Stimulated activated CD4-positive, alpha-beta T cell treated with anti-CD3 and anti-CD28 coated beads, Interleukin-1b, Interleukin-23, amount 100 ng/mL, for 4 hours (primary cell): ENCODE measurements around the gene THG1L.
"Not testable (repeated sequence)": the region's sequence is repeated elsewhere in the genome, so short reads cannot be mapped to it uniquely, and the experiment has no call there.

Source experiments
- DNase-seq, 2 donors: peaks; one replicate each; pipeline ENCODE4 v3.0.0-alpha.2; 2020; ENCODE audit warnings: low read depth in 2 of 2

Gene THG1L

GRCh38 chr5:157727858-157728257 is 3.4 kb upstream of the THG1L start:
- DNase-seq, result not testable (repeated sequence)

DNA sequence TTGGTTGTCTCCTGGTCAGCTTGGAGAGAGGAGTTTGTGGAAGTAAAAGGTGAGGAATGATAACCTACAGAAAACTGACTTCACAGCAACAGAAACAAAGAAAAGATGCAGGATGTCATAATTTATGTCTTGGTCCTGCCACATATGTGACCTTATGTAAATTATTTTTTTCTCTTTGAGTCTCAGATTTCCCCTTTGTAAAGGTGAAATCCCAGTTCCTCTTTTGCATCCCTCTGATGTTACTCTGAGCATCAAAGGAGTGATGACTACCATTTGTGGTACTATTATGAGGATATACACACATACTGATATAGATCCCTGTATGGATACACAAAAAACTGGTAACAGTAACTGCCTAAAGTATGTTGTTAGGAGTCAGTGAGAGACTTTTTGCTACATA is 1.4 kb upstream of the THG1L start:
- DNase-seq, result no peak

- DNase-seq, result no peak
Measured at GRCh38 chr5:157730900-157731271, 334 bp upstream of the THG1L start.

- DNase-seq, result no peak
Measured at GRCh38 chr5:157732130-157732514, 902 bp downstream of the THG1L start.

DNA sequence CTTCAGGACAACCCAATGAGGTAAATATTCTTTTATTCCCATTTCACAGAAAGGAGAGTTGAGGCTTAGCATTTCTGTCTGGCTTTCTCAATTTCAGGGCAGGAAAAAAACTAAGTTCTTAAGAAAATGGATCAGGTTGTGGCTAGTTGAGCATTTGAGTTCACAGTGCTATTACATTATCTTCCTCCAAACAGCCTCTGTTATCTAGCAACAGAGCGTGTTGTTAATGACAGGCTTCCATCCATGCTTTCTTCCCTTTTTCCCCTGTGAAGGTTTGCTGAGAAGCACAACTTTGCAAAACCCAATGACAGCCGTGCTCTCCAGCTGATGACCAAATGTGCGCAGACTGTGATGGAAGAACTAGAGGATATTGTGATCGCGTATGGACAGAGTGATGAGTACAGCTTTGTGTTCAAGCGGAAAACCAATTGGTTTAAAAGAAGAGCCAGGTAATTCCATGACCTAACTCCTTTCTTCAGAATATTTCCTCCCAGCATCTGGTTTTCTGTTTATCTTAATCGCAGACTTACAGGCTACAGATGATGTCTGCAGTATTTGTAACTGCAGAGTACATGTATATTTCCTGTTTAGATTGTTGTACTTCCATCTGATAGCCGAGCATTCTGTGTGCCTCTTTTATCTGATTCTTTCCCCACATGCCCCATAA is 1.5 kb downstream of the THG1L start:
- DNase-seq, result no peak

DNA sequence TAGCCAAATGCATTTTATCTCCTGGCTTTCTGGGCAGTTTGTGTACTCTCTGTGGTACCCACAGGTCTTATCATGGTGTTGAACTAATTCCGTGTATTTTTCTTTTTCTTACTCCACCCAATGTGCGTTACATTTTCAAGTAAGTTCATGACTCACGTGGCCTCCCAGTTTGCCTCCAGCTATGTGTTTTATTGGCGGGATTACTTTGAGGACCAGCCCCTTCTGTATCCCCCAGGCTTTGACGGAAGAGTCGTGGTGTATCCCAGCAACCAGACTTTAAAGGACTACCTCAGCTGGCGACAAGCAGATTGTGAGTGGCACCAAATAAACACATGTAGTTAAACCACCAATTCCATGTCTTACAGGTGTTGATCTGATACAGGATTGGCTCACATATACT is 3.2 kb downstream of the THG1L start:
- DNase-seq, result no peak

- no peak for DNase-seq
Measured at GRCh38 chr5:157735991-157736390, 4.8 kb downstream of the THG1L start.

DNA sequence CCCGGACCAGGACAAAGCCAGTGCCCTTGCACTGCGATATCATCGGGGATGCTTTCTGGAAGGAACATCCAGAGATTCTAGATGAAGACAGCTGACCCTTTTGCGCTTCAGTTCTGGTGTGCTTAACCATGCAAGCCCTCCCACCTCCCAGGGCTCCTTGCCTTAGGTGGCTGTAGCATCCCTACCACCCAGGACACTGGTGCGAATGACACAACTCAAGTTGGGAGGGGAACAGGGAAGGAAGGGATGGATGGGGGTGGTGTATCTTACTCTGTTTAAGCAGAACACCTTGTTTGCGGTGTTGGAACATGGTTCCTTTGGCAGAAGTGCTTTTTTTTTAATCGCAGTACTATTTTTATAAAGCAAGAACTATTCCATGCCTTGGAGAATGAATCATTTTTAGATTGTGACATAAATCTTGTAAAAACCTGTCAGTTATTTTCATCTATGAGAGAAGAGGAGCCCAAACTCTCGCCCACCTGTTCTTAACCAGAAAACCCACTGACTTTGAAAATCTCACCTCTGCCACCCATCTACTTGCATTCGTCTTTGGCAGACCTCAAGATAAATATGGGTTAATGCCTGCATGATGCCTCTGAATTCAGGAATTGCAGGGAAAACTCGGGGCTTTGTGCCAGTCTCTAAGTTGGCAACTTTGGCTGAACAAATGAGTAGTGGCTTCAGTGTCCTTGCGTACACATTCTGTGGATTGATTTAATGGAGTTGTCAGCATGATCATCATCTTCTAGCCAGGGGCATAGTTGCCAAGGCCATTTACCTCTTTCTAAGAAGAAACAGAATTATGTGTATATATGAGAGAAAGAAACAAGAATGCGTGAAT is 8.4 kb downstream of the THG1L start:
- no peak for DNase-seq

- no peak for DNase-seq
Measured at GRCh38 chr5:157740229-157740610, 9.0 kb downstream of the THG1L start.

DNA sequence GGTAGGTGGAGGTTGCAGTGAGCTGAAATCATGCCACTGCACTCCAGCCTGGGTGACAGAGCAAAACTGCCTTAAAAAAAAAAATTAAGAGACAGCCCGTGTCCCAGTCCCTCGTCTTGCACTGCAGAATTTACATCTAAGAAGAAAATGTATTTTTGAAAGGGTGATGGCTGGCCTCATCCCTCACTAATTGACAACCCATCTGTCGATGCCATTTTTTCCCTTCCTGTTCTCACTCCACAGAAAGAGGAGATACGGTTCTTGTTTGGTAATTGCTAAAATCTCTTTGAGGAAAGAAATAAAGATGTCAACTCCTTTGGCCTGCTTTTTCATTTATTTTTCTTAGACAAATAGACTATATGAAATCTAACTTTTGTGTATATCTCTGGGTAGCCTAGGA is 9.9 kb downstream of the THG1L start:
- DNase-seq, result no peak

DNA sequence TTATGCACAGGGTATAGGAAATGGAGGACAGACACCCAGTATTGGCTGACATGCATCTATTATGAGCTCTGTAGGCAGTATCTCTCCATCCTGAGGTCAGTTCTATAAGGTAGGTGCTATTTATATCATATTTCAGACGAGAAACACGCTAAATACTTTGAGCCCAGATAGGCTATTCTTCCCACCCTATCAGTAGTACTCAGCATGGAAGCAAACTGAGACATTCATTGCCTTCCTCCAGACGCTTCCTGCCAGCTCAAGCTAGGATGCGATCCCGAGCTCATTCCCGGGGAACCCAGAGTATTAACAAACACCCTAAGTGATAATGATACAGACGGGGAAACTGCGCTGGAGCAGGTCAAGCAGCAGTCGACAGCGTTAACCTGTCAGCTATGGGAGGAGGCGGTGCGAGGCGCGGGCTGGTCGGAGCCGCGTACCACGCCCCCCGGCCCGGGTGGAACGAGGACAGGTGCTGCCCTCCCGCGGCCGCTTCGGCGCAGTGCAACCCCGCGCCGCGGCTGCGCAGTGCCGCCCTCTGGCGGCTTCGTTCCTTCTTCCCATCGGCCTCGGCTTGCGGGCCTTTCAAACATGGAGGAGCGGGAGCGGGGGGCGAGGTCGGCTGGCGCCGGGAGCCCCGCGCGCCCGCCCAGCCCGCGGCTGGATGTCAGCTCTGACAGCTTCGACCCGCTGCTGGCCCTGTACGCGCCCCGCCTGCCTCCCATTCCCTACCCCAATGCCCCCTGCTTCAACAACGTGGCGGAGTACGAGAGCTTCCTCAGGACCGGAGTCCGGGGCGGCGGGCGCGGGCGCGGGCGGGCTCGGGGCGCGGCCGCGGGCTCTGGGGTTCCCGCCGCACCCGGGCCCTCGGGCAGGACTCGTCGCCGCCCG is 12.2 kb downstream of the THG1L start, which contains the start of gene LSM11:
Gene LSM11 (plus strand): TSS at position 550 of the 888 bp plus-strand sequence. CDS start 39 bp downstream, at position 589.
- peak; percentile 91 to 92 for DNase-seq

DNA sequence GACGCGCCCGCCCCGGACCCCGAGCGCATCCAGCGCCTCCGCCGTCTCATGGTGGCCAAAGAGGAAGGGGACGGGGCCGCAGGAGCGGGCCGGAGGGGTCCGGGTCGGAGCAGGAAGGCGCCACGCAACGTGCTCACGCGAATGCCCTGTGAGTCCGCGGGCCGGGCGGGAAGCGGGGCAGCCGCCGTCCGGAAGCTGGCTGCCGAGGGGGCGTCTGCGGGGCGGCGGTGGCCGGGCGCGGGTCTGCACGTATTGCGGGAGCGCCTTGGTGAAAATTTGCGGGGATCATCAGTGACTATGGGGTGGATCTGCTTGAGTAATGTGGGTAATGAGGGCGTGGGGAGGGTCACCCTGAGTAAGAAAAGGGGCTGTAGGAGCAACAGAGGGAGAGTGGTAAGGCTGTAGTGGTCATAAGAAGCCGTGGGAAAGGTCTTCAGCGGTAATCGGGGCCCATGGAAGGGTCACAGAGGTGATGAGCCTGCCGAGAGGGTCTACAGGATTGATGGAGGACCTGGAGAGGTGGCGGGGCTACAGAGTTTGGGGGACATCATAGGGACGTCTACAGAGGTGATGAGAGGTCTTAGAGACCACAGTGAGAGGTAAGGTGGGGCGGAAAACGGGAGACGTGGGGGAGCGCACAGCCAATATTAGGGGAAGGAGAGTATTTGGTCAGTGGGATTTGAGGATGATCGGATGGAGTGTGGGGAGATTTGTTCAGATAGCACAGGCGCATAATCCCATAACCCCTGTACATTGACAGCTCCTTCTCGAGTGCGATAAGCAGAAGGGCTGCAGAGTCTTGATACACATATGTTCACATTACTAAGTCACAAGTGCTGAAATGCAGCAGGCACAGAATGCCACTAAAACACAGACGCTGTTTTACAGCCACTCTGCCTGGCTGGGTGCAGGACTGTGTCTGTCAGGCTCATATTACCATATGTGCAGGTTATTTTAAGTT is 13.1 kb downstream of the THG1L start:
- no peak for DNase-seq

DNA sequence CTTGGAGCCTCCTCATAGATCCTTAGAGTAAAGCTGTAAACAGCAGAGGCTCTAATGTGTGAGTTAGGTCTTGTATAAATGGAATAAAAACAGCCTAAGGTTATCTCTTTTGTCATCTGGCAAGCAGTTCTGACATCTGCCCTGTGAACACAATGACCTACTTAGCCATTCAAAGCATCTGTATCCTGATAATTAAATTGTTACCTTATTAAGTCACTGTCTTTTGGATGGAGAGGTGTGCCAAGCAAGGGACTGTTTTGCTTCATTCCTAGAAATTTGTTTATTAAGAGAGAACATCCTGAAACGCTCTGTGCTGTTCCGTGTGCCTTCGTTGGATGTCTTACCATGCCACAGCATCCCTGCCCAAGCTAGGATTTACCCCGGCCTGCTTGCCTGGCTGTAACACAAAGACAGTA is 13.8 kb downstream of the THG1L start:
- DNase-seq, result no peak

DNA sequence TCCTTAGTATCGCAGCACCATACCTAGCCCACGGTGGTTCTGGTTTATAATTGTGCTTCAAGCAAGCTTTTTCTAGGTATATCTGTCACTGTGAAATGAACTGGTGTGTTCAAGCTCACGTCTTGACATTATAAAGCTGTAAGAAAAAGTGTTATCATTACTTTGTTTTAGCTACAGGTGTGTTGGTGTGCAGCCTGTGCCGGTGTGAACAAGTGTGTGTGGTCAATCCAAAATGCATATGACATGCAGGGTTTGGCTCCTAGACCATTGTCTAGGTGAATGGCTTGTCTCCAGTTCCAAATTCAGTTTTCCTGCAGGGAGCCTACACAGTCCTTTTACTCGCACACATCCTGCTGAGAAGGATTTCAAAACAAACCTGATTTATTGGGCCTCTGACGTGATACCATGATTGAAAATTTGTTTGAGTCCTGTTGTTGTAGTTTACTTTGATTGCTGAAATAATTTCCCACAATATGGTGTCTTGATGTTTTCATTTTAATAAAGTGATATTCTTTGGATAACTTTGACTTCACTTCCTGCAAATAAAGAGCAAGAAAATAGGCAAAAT is 16.0 kb downstream of the THG1L start:
- DNase-seq, result no peak

DNA sequence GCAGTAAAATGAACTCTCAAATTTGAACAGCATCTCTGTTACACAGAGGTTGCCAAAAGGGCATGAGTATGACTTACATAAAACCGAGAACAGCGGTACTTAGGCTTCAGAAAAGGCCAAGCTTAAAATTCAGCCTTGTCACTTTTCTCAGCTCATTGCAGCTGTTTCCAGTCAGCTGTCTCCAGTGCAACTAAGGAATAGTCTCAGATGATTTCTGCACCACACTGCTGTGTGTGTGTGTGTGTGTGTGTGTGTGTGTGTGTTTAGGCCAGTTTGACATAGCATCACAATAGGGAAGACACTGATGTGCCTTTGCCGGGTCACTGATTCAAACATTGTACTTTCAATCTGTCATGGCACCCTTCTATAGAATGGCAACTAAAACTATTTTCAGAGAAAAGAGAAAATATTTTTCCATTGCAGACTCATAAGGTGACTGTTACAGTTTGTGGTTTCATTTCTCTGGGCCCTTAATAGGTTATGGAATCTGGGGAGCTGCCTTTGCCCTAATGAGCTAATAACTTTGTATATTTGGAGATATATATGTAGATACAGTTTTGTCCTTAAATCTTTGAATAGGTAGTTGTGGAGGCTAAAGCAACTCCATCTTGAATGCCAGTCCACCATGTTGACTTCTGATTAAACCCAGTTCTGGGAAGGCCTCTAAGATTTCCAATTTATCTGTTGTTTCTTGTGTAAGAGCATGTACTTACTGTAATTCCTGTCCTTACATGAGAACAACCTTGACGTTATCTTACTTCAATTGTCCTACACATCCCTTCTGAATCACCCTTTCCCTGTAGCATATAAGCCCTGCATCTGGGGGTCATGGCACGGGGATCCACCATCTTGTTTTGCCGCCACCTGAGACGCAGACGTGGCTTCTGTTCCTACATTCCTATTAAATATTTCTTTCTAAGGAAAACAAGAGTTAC is 16.8 kb downstream of the THG1L start:
- no peak for DNase-seq

GRCh38 chr5:157748760-157749461 is 17.7 kb downstream of the THG1L start:
- DNase-seq, result no peak

DNA sequence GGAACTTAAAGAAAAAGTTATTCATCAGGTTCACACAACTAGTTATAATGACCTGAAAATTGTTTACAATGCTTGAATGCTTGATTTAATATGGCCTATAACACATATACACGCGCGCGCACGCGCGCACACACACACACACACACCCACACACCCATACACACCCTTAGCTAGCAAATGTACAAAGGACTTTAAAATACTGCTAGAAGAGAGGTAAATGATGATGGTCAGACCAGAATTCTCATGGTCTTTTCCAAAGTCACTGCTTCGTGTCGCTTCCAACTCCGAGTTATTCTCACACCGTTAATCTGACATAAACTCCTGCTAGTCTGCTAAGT is 18.2 kb downstream of the THG1L start:
- no peak for DNase-seq

GRCh38 chr5:157750320-157750719 is 19.1 kb downstream of the THG1L start:
- no peak for DNase-seq

GRCh38 chr5:157756122-157756521 is 24.9 kb downstream of the THG1L start:
- DNase-seq, result no peak
